Esophagus muscularis mucosa (tissue), 4 donors: ENCODE data around the gene SNX14. TPM values are rescaled to one million over a fixed set of nuclear protein-coding genes. Genes with fewer than 3 reads are reported as not detected.

Source experiments
- DNase-seq: peaks from one replicate; pipeline ENCODE4 v3.0.0-alpha.2; 2017; ENCODE audit errors: extremely low spot score
- H3K27ac ChIP-seq, 4 donors: fragments of 200-600 bp; sonication (generic); replicated peaks in 1 of 4; 1 replicate in 3 of 4; 2 replicates in 1 of 4; pipeline ENCODE4 v1.5.1; 2016 to 2019; ENCODE audit warnings: mild to moderate bottlenecking in 1 of 4
- H3K27me3 ChIP-seq, 4 donors: fragments of 200-600 bp; sonication (generic); one replicate each; pipeline versions ENCODE4 v1.5.1 to v1.6.0; 2016 to 2019
- H3K36me3 ChIP-seq, 4 donors: fragments of 200-600 bp; sonication (generic); one replicate each; pipeline ENCODE4 v1.5.1; 2016 to 2019
- H3K4me1 ChIP-seq, 4 donors: fragments of 200-600 bp; sonication (generic); one replicate each; pipeline ENCODE4 v1.5.1; 2016 to 2019
- H3K4me3 ChIP-seq, 4 donors: fragments of 200-600 bp; sonication (generic); 1 replicate in 2 of 4; 2 replicates in 2 of 4; pipeline ENCODE4 v1.5.1; 2016 to 2019; ENCODE audit warnings: mild to moderate bottlenecking in 4 of 4, moderate library complexity in 1 of 4
- H3K9me3 ChIP-seq, 4 donors: fragments of 200-600 bp; sonication (generic); 1 replicate in 3 of 4; 2 replicates in 1 of 4; pipeline ENCODE4 v1.5.1; 2016 to 2019
- EP300 ChIP-seq: sonication (generic); formaldehyde crosslinking; IDR thresholded peaks from one replicate; pipeline ENCODE4 v1.6.1; 2017; ENCODE audit warnings: antibody characterized with exemption
- POLR2A ChIP-seq: fragments of 450-650 bp; IDR thresholded peaks from one replicate; pipeline ENCODE4 v1.6.1; 2017; ENCODE audit warnings: antibody characterized with exemption, moderate library complexity, mild to moderate bottlenecking, low read depth
- POLR2AphosphoS5 ChIP-seq, 2 donors: sonication (generic); formaldehyde crosslinking; IDR thresholded peaks; one replicate each; pipeline ENCODE4 v1.6.1; 2017; ENCODE audit warnings: antibody characterized with exemption in 2 of 2
- WGBS: methylation state at CpG from one replicate; pipeline ENCODE4 v1.1.5; 2018; 5-methylcytosine and 5-hydroxymethylcytosine counted together
- intact Hi-C: fragments of 100-400 bp; cut with DNase I; formaldehyde crosslinking; loops from one replicate; pipeline ENCODE4 v1.15.1; 2023
- total RNA-seq, 4 donors: library from RNA; depleted of rRNA; stranded (reverse); fragments of >200 nt; gene quantifications; one replicate each; pipeline versions ENCODE4 v1.1.0 to v1.2.1, GENCODE V29; 2016
- TF ChIP-seq, protein P1 (sequence below), 3 experiments: fragments of 200-600 bp in 2 of 3; fragments of 450-650 bp in 1 of 3; sonication (generic) in 2 of 3; IDR thresholded peaks; one replicate each; pipeline ENCODE4 v1.5.1; 2017 to 2019; ENCODE audit warnings: antibody characterized with exemption in 3 of 3, mild to moderate bottlenecking in 2 of 3, moderate library complexity in 1 of 3

The SNX14 gene
- total RNA-seq, 4 donors from 2014 or later = 39.6 to 60.6 (median 41.5) TPM

- WGBS = 61% methylated on average over 5 of the region's 5 CpGs
- H3K27me3 ChIP-seq = no peaks in the 10 kb centered on the region
- intact Hi-C loops = no loop called here
These were observed 98.8 kb downstream of the SNX14 start for GRCh38 chr6:85494547-85495536.

GRCh38 chr6:85493389-85493788 is 100.3 kb downstream of the SNX14 start:
- H3K36me3 ChIP-seq = peaks cover 0 to 4% (median 0%) of the 10 kb centered on the region in 4 donors
- 90% methylated on average over 1 of the region's 1 CpG for WGBS
- intact Hi-C loops = no loop called here
- no peaks in the 10 kb centered on the region for H3K27me3 ChIP-seq
- TF ChIP-seq POLR2A (no peak), POLR2AphosphoS5 (IDR thresholded peaks at IDR 0.05) (no peak)
- TF ChIP-seq, protein P1, sequence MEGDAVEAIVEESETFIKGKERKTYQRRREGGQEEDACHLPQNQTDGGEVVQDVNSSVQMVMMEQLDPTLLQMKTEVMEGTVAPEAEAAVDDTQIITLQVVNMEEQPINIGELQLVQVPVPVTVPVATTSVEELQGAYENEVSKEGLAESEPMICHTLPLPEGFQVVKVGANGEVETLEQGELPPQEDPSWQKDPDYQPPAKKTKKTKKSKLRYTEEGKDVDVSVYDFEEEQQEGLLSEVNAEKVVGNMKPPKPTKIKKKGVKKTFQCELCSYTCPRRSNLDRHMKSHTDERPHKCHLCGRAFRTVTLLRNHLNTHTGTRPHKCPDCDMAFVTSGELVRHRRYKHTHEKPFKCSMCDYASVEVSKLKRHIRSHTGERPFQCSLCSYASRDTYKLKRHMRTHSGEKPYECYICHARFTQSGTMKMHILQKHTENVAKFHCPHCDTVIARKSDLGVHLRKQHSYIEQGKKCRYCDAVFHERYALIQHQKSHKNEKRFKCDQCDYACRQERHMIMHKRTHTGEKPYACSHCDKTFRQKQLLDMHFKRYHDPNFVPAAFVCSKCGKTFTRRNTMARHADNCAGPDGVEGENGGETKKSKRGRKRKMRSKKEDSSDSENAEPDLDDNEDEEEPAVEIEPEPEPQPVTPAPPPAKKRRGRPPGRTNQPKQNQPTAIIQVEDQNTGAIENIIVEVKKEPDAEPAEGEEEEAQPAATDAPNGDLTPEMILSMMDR (IDR thresholded peaks at IDR 0.05) = no peak
- no peaks in the 10 kb centered on the region for H3K9me3 ChIP-seq
- no peak overlapping the region for H3K4me3 ChIP-seq
- H3K4me1 ChIP-seq = no peaks in the 10 kb centered on the region
- no peak overlapping the region for H3K27ac ChIP-seq
- no peak for DNase-seq

More at GRCh38 chr6:85494547-85495536, 98.8 kb downstream of the SNX14 start:
- Histone ChIP-seq H3K36me3 (peaks cover 0 to 4% (median 0%) of the 10 kb centered on the region in 4 donors), H3K9me3 (no peaks in the 10 kb centered on the region), H3K27ac (no peak overlapping the region), H3K4me1 (peaks cover 0 to 7% (median 0%) of the 10 kb centered on the region in 4 donors), H3K4me3 (no peak overlapping the region)
- TF ChIP-seq POLR2AphosphoS5 (IDR thresholded peaks at IDR 0.05) (no peak), POLR2A (no peak)
- DNase-seq = no peak

GRCh38 chr6:85490516-85491248 is 103.0 kb downstream of the SNX14 start:
- intact Hi-C loops = no loop called here
- H3K4me3 ChIP-seq = no peak overlapping the region

DNA sequence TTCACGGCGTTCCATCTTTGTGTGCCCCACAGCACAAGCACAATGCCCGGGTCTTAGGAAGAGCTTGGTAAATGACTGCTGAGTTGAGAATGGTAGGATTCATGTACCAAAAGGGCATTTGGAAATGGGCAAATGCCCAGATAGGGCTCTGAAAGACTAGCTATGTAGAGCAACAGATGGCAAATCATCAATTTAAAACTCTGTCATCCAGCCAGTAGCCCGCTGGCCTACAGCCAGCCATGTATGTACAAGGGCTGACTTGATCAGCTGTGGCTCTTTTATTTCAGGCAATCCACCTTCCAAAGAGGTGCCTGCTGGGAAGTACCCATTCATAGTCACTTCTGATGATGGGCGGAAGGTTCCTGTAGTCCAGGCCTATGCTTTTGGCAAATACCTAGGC is 108.7 kb downstream of the SNX14 start:
- H3K9me3 ChIP-seq = no peaks in the 10 kb centered on the region
- 83% methylated on average over 5 of the region's 5 CpGs for WGBS
- intact Hi-C loops = no loop called here

More at GRCh38 chr6:85490516-85491248, 103.0 kb downstream of the SNX14 start:
- Histone ChIP-seq H3K36me3 (peaks cover 0 to 4% (median 0%) of the 10 kb centered on the region in 4 donors), H3K27ac (no peak overlapping the region), H3K4me1 (no peaks in the 10 kb centered on the region), H3K9me3 (no peaks in the 10 kb centered on the region), H3K27me3 (no peaks in the 10 kb centered on the region)
- TF ChIP-seq POLR2AphosphoS5 (IDR thresholded peaks at IDR 0.05) (no peak), EP300 (no peak), POLR2A (no peak)
- TF ChIP-seq, protein P1 (IDR thresholded peaks at IDR 0.05) = no peak
- WGBS = 79% methylated on average over 6 of the region's 6 CpGs
- no peak for DNase-seq

More for the DNA sequence above, 108.7 kb downstream of the SNX14 start:
- TF ChIP-seq, protein P1 (IDR thresholded peaks at IDR 0.05) = no peak
- TF ChIP-seq POLR2AphosphoS5 (IDR thresholded peaks at IDR 0.05) = no peak
- no peak for TF ChIP-seq POLR2A
- no peak for TF ChIP-seq EP300
- H3K4me1 ChIP-seq = peaks cover 7 to 9% (median 8%) of the 10 kb centered on the region in 4 donors
- no peaks in the 10 kb centered on the region for H3K27me3 ChIP-seq
- DNase-seq = no peak
- H3K4me3 ChIP-seq = no peak overlapping the region
- H3K27ac ChIP-seq = no peak overlapping the region
- no peaks in the 10 kb centered on the region for H3K36me3 ChIP-seq
